Immature natural killer cell (primary cell): ENCODE measurements around the gene EVI5. TPM values are rescaled to one million over a fixed set of nuclear protein-coding genes. Genes with fewer than 3 reads are reported as not detected.

Experiments
- DNase-seq, 3 donors: peaks; one replicate each; pipeline ENCODE4 v3.0.0; 2022; ENCODE audit warnings: mixed read lengths in 1 of 3
- H3K27ac Mint-ChIP-seq, 6 donors: one replicate each; pipeline ENCODE4 v1.8.0; 2020; ENCODE audit warnings: mixed read lengths in 6 of 6, mild to moderate bottlenecking in 5 of 6, inconsistent platforms in 4 of 6, moderate library complexity in 3 of 6
- H3K27me3 Mint-ChIP-seq, 3 donors: one replicate each; pipeline ENCODE4 v1.8.0; 2020 to 2021; ENCODE audit warnings: low read depth in 3 of 3, mild to moderate bottlenecking in 3 of 3, mixed read lengths in 3 of 3, moderate library complexity in 3 of 3, inconsistent platforms in 1 of 3
- H3K36me3 Mint-ChIP-seq, 3 donors: one replicate each; pipeline ENCODE4 v1.8.0; 2020; ENCODE audit warnings: mixed read lengths in 3 of 3, inconsistent platforms in 2 of 3, mild to moderate bottlenecking in 2 of 3
- H3K4me1 Mint-ChIP-seq, 2 donors: one replicate each; pipeline ENCODE4 v1.8.0; 2020; ENCODE audit warnings: inconsistent platforms in 2 of 2, mild to moderate bottlenecking in 2 of 2, mixed read lengths in 2 of 2, moderate library complexity in 1 of 2
- H3K4me3 Mint-ChIP-seq, 5 donors: one replicate each; pipeline ENCODE4 v1.8.0; 2020; ENCODE audit warnings: mild to moderate bottlenecking in 5 of 5, mixed read lengths in 5 of 5, inconsistent platforms in 3 of 5, moderate library complexity in 3 of 5
- H3K9me3 Mint-ChIP-seq, 6 donors: one replicate each; pipeline ENCODE4 v1.8.0; 2020; ENCODE audit warnings: mild to moderate bottlenecking in 6 of 6, mixed read lengths in 6 of 6, inconsistent platforms in 4 of 6, moderate library complexity in 3 of 6
- polyA plus RNA-seq, 3 donors: library from polyadenylated mRNA; unstranded; fragments of 300-500 nt; fragmentation: Illumina TruSeq; gene quantifications; one replicate each; pipeline ENCODE4 v1.2.3, GENCODE V29; 2021

EVI5 gene
- 1 to 10 TPM in 2 of 3 donors, under 1 TPM in 1; 0.39 to 2.2 (median 1.7) TPM for polyA plus RNA-seq

DNA sequence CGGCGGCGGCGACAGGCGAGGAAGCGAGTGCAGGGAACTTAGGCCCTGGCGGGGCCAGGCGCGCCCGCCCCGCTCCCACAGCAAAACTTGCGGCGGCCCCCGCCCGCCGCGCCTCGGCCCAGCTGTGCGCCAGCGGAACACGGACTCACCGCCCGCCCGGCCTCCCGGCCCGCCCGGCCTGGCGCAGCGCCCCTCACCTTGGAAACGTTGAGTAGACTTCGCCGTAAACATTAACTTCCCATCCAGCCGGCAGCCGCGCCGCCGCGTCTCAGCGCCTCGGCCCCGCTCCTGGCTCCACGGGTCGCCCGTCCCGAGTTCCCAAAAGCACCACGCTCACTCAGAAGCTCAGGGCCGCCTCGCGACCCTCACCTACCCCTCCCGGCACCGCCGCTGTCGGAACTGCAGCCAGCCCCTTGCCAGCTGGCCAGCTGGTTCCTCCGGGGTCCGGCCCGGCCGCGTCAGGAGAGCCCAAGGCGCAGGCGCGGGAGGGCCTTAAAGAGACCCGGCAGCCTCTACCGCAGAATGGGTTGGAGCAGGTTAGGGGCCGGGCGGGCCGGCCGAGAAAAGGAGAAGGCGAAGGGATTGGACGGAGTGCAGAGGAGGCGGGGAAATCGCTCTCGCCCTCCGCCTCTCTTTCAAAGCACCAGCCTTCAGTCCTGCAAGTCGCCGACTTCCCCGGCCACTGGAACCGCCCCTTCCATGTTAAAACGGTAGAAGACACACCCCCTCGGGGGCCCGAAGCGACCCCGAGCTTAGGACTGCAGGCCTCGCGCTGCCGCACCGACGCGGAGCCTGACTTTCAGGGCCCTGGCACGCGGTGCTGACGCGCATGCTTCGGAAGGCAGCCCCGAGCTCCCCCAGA is at the start of gene EVI5:
EVI5 (minus strand) TSS at position 470 of the 862 bp plus-strand sequence. CDS start 48,562 bp downstream, outside the sequence.
- Mint-ChIP-seq H3K9me3 (peaks cover 0 to 2% (median 0%) of the 10 kb centered on the region in 6 donors), H3K27me3 (peaks cover 10 to 38% (median 36%) of the 10 kb centered on the region in 3 donors)

DNA sequence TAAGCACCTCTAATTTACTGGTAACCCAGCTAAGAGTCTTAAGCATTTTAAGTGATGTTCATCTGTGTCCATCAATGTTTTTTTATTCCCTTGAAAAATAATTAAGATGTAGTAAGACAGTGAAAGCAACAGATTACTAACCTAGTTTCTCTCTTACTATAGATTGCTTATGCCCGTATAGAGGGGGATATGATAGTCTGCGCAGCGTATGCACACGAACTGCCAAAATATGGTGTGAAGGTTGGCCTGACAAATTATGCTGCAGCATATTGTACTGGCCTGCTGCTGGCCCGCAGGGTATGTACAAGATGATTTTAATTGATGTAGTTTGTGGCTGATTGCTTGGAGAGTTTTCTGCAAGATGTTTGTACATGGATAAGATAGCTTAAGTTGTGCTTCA is 49.7 kb upstream of the EVI5 start:
- no peaks in the 10 kb centered on the region for H3K9me3 Mint-ChIP-seq
- H3K4me1 Mint-ChIP-seq, result peaks cover 71 to 83% of the 10 kb centered on the region in 2 donors
- H3K4me3 Mint-ChIP-seq, result peak overlapping the region; percentile 5 to 98 (median 97)
- H3K36me3 Mint-ChIP-seq, result peaks cover 19 to 44% (median 23%) of the 10 kb centered on the region in 3 donors
- H3K27me3 Mint-ChIP-seq, result peaks cover 10 to 17% (median 14%) of the 10 kb centered on the region in 3 donors
- H3K27ac Mint-ChIP-seq, result peak overlapping the region; percentile 86 to 99 (median 98)
- DNase-seq, result no peak

More for the DNA sequence above, at the start of gene EVI5:
- DNase-seq, result peak; percentile 53 to 55 (median 54)
- Mint-ChIP-seq H3K4me3 (peak within 1 kb of the TSS; percentile 70 to 86 (median 78)), H3K36me3 (no peaks in the 10 kb centered on the region), H3K4me1 (peaks cover 15 to 18% of the 10 kb centered on the region in 2 donors), H3K27ac (peak within 1 kb of the TSS in 3 of 6 donors; percentile 45 to 78 (median 47))

DNA sequence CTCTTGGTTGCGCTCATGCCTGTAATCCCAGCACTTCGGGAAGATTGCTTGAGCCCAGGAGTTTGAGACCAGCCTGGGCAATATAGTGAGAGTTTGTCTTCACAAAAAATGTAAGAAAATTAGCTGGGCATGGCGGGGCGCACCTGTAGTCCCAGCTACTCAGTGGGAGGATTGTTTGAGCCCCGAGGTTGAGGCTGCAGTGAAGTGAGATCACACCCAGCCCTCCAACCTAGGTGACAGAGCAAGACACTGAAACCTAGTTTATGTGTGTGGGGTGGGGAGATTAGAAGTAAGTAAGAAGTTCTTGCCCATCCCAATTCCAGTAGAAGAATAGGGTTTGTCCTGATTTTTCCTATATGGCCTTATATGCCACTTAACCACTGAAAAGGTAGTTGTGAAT is 48.9 kb upstream of the EVI5 start:
- Mint-ChIP-seq H3K4me3 (peak overlapping the region; percentile 93 to 98 (median 98)), H3K4me1 (peaks cover 65 to 76% of the 10 kb centered on the region in 2 donors), H3K36me3 (peaks cover 14 to 39% (median 19%) of the 10 kb centered on the region in 3 donors), H3K9me3 (no peaks in the 10 kb centered on the region), H3K27ac (peak overlapping the region; percentile 93 to 99 (median 99)), H3K27me3 (peaks cover 10 to 15% (median 15%) of the 10 kb centered on the region in 3 donors)
- DNase-seq, result no peak

DNA sequence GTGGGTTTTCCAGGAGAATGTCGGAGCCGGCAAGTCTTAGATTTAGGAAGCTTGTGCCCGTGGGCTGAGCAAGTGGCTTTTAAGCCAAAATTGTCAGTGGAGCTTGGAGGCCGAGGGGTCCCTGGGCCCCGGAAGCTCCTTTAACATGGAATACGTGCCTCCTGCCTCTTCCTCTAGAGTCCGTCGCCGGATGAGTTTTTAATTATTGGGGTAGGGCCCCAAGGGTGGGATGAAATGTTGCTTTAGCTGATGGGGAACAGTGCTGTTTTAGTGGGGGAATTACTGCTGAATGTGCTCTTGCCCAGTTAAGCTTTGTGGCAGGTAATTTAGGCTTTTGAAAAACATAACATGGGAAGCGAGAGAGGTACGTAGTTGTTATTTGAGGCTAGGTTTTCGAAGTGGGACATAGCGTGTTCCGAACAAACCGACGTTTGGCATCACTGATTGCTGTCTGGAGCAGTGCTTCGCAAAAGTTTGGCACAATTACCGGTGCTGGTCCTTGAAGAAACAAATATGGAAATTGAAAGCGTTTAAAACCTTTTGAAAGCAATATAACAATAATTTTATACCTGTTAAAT is 47.7 kb upstream of the EVI5 start:
- Mint-ChIP-seq H3K4me1 (peaks cover 54 to 64% of the 10 kb centered on the region in 2 donors), H3K36me3 (peaks cover 14 to 31% (median 16%) of the 10 kb centered on the region in 3 donors), H3K27ac (peak overlapping the region; percentile 93 to 99 (median 99)), H3K9me3 (no peaks in the 10 kb centered on the region), H3K4me3 (peak overlapping the region; percentile 93 to 98 (median 98)), H3K27me3 (peaks cover 10 to 15% (median 15%) of the 10 kb centered on the region in 3 donors)
- no peak for DNase-seq

DNA sequence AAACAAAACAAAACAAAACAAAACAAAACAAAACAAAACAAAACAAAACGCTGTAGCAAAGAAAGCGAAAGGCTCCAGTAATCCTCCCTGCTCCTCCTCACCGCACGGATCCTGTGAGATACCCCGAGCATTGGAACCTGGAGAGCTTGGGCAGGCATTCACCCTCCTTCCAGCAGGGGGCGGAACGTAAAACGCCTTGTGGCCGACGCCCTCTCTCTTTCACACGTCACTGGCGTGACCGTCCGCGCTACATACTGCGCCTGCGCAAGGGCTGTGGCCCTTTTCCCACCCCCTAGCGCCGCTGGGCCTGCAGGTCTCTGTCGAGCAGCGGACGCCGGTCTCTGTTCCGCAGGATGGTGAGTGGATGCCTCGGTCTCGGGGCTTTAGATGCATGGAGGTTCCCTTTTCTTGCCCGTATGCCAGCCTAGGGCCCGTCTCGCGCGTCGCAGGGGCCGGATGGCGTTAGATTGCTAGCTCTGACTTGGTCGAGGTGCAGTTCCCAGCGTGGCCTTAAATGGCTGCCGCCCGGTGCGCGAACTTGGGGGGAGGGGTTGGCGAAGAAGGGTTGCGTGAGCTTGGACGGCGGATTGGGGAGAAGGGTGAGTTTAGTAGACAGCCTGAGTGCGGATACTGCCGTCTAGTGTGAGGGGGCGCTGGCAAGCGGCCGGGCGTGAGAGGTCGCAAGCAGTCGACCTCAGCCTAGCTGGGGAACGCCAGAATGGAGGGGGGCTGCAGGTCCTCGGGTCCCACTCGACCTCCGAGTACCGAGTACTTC is 47.0 kb upstream of the EVI5 start, which contains the start of gene RPL5:
RPL5 (plus strand) TSS at position 279 of the 775 bp plus-strand sequence; CDS start at position 354, 75 bp downstream.
- Mint-ChIP-seq H3K36me3 (peaks cover 9 to 25% (median 14%) of the 10 kb centered on the region in 3 donors), H3K4me3 (peak within 1 kb of the TSS; percentile 93 to 98 (median 98)), H3K4me1 (peaks cover 47 to 57% of the 10 kb centered on the region in 2 donors), H3K27me3 (peaks cover 10 to 15% (median 15%) of the 10 kb centered on the region in 3 donors), H3K27ac (peak within 1 kb of the TSS; percentile 93 to 99 (median 99)), H3K9me3 (no peaks in the 10 kb centered on the region)
- peak; percentile 99 for DNase-seq

- Mint-ChIP-seq H3K27ac (peak overlapping the region in 5 of 6 donors; percentile 50 to 99 (median 99)), H3K27me3 (peaks cover 10 to 15% (median 15%) of the 10 kb centered on the region in 3 donors), H3K36me3 (peaks cover 8 to 21% (median 14%) of the 10 kb centered on the region in 3 donors), H3K4me3 (peak overlapping the region; percentile 93 to 98 (median 98)), H3K9me3 (no peaks in the 10 kb centered on the region), H3K4me1 (peaks cover 44 to 51% of the 10 kb centered on the region in 2 donors)
- no peak for DNase-seq
Observed at GRCh38 chr1:92831368-92831761, 46.5 kb upstream of the EVI5 start.

- peaks cover 3 to 5% of the 10 kb centered on the region in 2 donors for H3K4me1 Mint-ChIP-seq
- no peaks in the 10 kb centered on the region for H3K36me3 Mint-ChIP-seq
- no peak for DNase-seq
- H3K27ac Mint-ChIP-seq, result no peak overlapping the region
- no peak overlapping the region for H3K4me3 Mint-ChIP-seq
- peaks cover 2 to 4% (median 3%) of the 10 kb centered on the region in 3 donors for H3K27me3 Mint-ChIP-seq
- H3K9me3 Mint-ChIP-seq, result no peaks in the 10 kb centered on the region
Observed at GRCh38 chr1:92826792-92827191, 41.9 kb upstream of the EVI5 start.

DNA sequence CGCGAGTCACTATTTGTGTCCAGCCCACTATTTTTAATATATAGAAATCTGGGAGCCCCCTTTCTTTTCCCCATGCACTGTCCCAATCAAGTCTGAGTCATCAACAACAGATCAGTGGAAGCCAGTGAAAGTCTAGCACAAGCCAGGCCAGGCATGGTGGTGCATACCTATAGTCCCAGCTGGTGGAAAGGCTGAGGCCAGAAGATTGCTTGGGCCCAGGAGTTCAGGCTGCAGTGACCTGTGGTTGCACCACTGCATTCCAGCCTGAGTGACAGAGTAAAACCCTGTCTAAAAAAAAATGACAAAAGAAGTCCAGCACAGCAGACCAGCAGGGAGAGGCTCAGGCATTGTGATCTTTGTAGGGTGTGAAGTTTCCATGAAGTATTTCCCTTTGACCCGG is 38.0 kb upstream of the EVI5 start:
- Mint-ChIP-seq H3K27ac (no peak overlapping the region), H3K9me3 (no peaks in the 10 kb centered on the region), H3K27me3 (peaks cover 0 to 3% (median 0%) of the 10 kb centered on the region in 3 donors), H3K36me3 (no peaks in the 10 kb centered on the region), H3K4me3 (no peak overlapping the region), H3K4me1 (peaks cover 0 to 1% of the 10 kb centered on the region in 2 donors)
- DNase-seq, result no peak

DNA sequence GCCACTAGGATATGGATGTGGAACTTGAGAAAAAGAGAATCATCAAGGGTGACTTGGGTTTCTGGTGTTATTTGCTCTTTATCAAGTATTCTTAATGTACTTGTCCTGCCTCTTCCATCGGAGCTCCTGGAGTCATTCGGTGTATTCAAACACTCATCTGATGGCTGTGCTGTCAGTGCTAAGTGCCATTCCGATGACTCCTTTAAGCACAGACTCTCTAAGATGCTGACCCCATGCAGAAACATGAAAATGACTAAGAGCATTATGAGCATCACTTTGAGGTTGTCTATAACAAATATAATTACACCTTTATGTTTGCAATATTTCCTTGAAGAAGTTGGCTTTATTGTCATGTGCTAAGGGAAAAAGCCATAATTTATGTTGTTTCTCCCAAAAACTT is 35.6 kb upstream of the EVI5 start:
- H3K27me3 Mint-ChIP-seq, result peaks cover 0 to 3% (median 0%) of the 10 kb centered on the region in 3 donors
- no peaks in the 10 kb centered on the region for H3K36me3 Mint-ChIP-seq
- no peak overlapping the region for H3K4me3 Mint-ChIP-seq
- no peak overlapping the region for H3K27ac Mint-ChIP-seq
- DNase-seq, result no peak
- H3K9me3 Mint-ChIP-seq, result no peaks in the 10 kb centered on the region
- peaks cover 0 to 1% of the 10 kb centered on the region in 2 donors for H3K4me1 Mint-ChIP-seq

- Mint-ChIP-seq H3K27ac (no peak overlapping the region), H3K4me1 (peaks cover 0 to 1% of the 10 kb centered on the region in 2 donors), H3K9me3 (no peaks in the 10 kb centered on the region), H3K36me3 (no peaks in the 10 kb centered on the region), H3K27me3 (peaks cover 0 to 3% (median 0%) of the 10 kb centered on the region in 3 donors), H3K4me3 (no peak overlapping the region)
- no peak for DNase-seq
Observed at GRCh38 chr1:92820024-92820423, 35.1 kb upstream of the EVI5 start.

DNA sequence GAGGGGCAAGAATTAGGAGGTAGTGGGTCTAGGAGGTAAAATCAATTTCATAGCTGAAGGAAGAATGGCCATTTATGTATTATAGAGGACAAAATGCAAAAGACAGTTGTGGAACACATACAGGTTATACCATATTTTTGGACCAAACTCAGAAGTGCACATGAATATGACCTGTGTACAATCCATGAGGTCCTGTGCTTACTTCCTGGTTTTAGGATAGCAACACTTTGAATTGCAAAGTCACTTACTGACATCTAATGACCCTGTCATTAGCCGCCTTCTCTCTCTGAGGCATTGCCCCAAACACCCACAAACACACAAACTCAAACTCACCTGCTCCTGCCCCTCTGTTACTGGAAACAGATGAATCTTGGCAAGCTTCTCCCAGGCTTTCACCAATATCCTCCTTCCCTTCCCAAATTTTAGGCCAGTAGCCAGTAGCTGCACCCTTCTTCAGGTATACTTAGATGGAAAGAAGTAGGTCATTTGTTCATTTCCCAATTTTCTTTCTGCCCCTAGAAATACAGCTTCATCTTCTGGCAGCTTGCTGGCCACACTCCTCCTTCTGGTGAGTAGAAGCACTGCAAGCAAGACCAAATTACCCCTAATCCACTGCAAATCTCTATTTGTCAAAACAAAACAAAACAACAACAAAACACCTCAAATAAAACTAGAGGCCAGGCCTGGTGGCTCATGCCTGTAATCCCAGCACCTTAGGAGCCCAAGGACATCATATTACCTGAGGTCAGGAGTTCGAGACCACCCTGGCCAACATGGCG is 33.3 kb upstream of the EVI5 start:
- peak in 2 of 3 donors; percentile 19 to 22 for DNase-seq
- Mint-ChIP-seq H3K27me3 (peaks cover 0 to 9% (median 0%) of the 10 kb centered on the region in 3 donors), H3K4me1 (peaks cover 0 to 1% of the 10 kb centered on the region in 2 donors), H3K27ac (no peak overlapping the region), H3K4me3 (no peak overlapping the region), H3K9me3 (no peaks in the 10 kb centered on the region), H3K36me3 (no peaks in the 10 kb centered on the region)

DNA sequence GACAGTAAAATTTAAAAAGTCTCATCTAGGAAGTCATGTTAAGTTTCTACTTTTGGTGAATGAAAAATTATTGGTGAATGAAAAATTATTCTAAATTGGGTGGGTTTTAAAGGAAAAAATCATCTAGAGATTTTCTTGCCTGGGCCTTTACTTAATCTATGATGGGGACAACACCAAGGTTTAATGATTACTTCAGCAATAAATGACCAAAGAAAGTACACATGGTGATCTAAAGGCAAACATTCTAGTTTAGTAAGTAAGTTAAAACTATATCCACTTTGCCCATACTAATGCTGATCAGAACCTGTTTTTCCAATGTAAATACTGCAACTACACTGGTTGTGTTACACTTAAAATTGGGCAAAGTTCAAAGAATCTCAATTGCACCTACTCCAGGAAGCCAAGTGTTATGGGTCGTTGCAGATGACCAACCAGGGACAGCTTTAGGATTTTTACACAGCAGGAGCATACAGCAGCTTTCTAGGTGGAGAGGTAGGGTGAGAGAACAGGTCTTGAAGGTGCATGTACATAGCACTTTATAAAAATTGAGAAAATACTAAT is 32.3 kb upstream of the EVI5 start:
- no peak overlapping the region for H3K4me3 Mint-ChIP-seq
- no peak for DNase-seq
- no peaks in the 10 kb centered on the region for H3K4me1 Mint-ChIP-seq
- H3K9me3 Mint-ChIP-seq, result no peaks in the 10 kb centered on the region
- H3K36me3 Mint-ChIP-seq, result no peaks in the 10 kb centered on the region
- peaks cover 0 to 9% (median under 1%) of the 10 kb centered on the region in 3 donors for H3K27me3 Mint-ChIP-seq
- no peak overlapping the region for H3K27ac Mint-ChIP-seq
